ENCODE measurements around the gene AGER. TPM values are rescaled to one million over a fixed set of nuclear protein-coding genes. Genes with fewer than 3 reads are reported as not detected.

The AGER gene
- total and polyA plus RNA-seq, 7 experiments from 2014 or later: 0.47 to 92.2 (median 38.0) TPM; not detected in 1

DNA sequence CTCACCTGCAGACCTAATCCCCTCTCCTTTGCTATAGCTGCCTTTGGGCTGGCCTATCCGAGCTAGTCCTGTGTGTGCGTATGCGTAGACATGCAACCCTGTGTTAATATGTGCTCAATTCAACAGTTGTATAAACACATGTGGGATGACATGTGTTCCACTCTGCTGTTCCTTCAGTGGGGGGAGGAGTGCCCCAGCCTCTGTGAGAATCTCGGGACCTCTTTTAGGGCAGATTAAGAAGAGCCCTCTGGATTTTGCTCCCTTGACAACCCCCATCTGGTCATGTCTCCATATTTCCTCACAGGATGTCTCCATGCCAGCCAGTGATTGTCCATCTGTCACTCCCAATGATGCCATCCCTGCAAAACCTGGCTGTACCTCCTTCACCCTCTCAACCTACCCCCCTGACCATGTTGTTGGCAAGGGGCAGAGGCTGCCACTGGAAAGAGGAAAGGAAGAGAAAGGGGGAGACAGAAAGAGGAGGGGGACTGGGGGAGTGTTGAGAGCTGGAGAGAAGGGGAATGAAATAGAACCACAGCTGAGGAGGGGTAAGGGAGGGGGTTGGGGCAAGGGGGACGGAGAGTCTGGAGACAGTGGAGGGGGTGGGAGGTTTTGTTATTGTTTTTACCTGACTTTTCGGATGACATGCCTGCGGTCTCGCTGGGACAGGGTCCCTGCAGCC, 32.7 kb downstream of the AGER start:
- ChIA-PET POLR2A (interaction anchor here (0.6 to 2.0 kb wide), 6 partner anchors 14 to 192 kb away, joined by 3 to 7 read pairs (median 3); partner anchors contain the start of genes ATF6B, EGFL8, FKBPL and GPSM3), CTCF (interaction anchor here (0.8 kb wide), 1 partner anchor 22 kb away, joined by 3 read pairs; no protein-coding TSS in a partner anchor)
- peak overlapping the region in 8 of 9 donors; percentile 55 to 87 (median 75) for H3K27ac Mint-ChIP-seq
- Histone ChIP-seq H3K27me3 (ENCODE audit: control insufficient read depth in 2 of 2, insufficient read depth in 2 of 2, low read length in 2 of 2) (no peaks in the 10 kb centered on the region), H3K27ac (ENCODE audit: low read depth, low read length) (peak overlapping the region; percentile 62), H3K4me3 (ENCODE audit: low read length) (peak overlapping the region; percentile 48), H3K36me3 (ENCODE audit: control insufficient read depth in 2 of 3, insufficient read depth in 3 of 3, low read length in 3 of 3) (no peaks in the 10 kb centered on the region), H3K9me3 (ENCODE audit: control insufficient read depth in 2 of 3, low read length in 3 of 3) (no peaks in the 10 kb centered on the region), H3K4me1 (ENCODE audit: control insufficient read depth in 2 of 2, insufficient read depth in 2 of 2, low read length in 2 of 2) (peaks cover 10 to 35% of the 10 kb centered on the region in 2 donors)
- H3K36me3 Mint-ChIP-seq: peaks cover 0 to 5% (median 2%) of the 10 kb centered on the region in 5 donors
- H3K9me3 Mint-ChIP-seq: peaks cover 0 to 5% (median 0%) of the 10 kb centered on the region in 11 donors
- H3K4me1 Mint-ChIP-seq: peaks cover 49 to 73% (median 70%) of the 10 kb centered on the region in 7 donors
- ATAC-seq: no peak
- DNase-seq: peak in 5 of 9 donors; percentile 30 to 41 (median 38)
- H3K4me3 Mint-ChIP-seq: peak overlapping the region; percentile 41 to 100 (median 86)
- intact Hi-C loops (cut with micrococcal nuclease): no loop called here
- peaks cover 0 to 57% (median 12%) of the 10 kb centered on the region in 5 donors for H3K27me3 Mint-ChIP-seq

- DNase-seq: no peak
- Histone ChIP-seq H3K4me3 (ENCODE audit: low read length) (no peak overlapping the region), H3K4me1 (ENCODE audit: control insufficient read depth in 2 of 2, insufficient read depth in 2 of 2, low read length in 2 of 2) (peaks cover 6 to 30% of the 10 kb centered on the region in 2 donors), H3K27ac (ENCODE audit: low read depth, low read length) (no peak overlapping the region), H3K36me3 (ENCODE audit: control insufficient read depth in 2 of 3, insufficient read depth in 3 of 3, low read length in 3 of 3) (no peaks in the 10 kb centered on the region), H3K27me3 (ENCODE audit: control insufficient read depth in 2 of 2, insufficient read depth in 2 of 2, low read length in 2 of 2) (no peaks in the 10 kb centered on the region), H3K9me3 (ENCODE audit: control insufficient read depth in 2 of 3, low read length in 3 of 3) (no peaks in the 10 kb centered on the region)
- Mint-ChIP-seq H3K9me3 (peaks cover 0 to 5% (median 0%) of the 10 kb centered on the region in 11 donors), H3K4me1 (peaks cover 47 to 65% (median 62%) of the 10 kb centered on the region in 7 donors), H3K4me3 (peak overlapping the region; percentile 51 to 100 (median 86)), H3K27ac (peak overlapping the region; percentile 33 to 87 (median 67)), H3K27me3 (peaks cover 0 to 62% (median 12%) of the 10 kb centered on the region in 5 donors), H3K36me3 (peaks cover 0 to 5% (median under 1%) of the 10 kb centered on the region in 5 donors)
- ChIA-PET CTCF (no interaction called here), POLR2A (interaction anchor here (0.6 to 2.0 kb wide), 3 partner anchors 41 to 43 kb away, joined by 3 to 7 read pairs (median 3); partner anchors contain the start of gene GPSM3)
- intact Hi-C loops (cut with micrococcal nuclease): loop anchor here in 1 of 2 donors (10.0 kb wide), 1 partner anchor 95 kb away; no protein-coding TSS in a partner anchor
- ATAC-seq: no peak
These were observed 33.9 kb downstream of the AGER start for GRCh38 chr6:32149932-32150870.

DNA sequence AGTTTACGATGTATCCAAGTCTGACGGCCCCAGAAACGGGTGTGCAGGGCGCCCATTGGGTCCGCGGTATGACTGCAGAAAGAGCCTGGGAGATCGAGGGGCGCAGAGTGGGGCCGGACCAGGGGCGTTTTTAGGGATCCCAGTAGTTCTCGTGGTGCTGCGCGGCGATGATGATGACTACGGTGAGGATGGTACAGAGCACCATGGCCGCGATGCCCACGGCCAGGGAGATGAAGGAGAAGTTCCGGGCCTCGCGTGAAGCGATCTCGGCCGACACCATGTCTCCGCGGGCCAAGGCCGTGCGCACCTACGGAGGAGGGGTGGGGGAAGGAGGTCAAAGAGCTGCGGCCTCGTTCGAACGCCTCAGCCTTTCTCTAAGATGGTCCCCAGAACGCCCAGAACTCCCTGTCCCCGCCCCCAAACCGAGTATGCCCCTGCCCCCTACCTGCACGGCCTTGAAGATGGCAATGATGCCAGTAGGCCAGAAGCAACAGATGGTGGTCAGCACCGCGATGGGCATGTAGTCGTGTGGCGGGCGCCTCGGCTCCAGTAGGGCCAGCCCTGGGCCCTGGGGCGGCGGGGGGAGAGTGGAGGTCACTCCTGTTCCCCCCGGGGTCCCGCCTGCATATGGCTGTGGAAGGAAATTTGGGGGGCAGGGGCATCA, 34.8 kb downstream of the AGER start:
- ChIA-PET POLR2A (interaction anchor here (0.6 to 1.0 kb wide), 4 partner anchors 9 to 806 kb away, joined by 3 to 5 read pairs (median 3); no protein-coding TSS in a partner anchor), CTCF (interaction anchor here (1.2 to 1.4 kb wide), 2 partner anchors 45 to 100 kb away, joined by 3 to 5 read pairs; no protein-coding TSS in a partner anchor)
- peak overlapping the region; percentile 30 for H3K4me3 ChIP-seq (ENCODE audit: low read length)
- H3K27me3 ChIP-seq (ENCODE audit: control insufficient read depth in 2 of 2, insufficient read depth in 2 of 2, low read length in 2 of 2): no peaks in the 10 kb centered on the region
- H3K9me3 ChIP-seq (ENCODE audit: control insufficient read depth in 2 of 3, low read length in 3 of 3): no peaks in the 10 kb centered on the region
- peaks cover 0 to 24% of the 10 kb centered on the region in 2 donors for H3K4me1 ChIP-seq (ENCODE audit: control insufficient read depth in 2 of 2, insufficient read depth in 2 of 2, low read length in 2 of 2)
- Mint-ChIP-seq H3K4me1 (peaks cover 37 to 56% (median 52%) of the 10 kb centered on the region in 7 donors), H3K27me3 (peaks cover 0 to 62% (median 12%) of the 10 kb centered on the region in 5 donors), H3K4me3 (peak overlapping the region; percentile 75 to 95 (median 88)), H3K36me3 (peaks cover 0 to 5% (median 0%) of the 10 kb centered on the region in 5 donors), H3K9me3 (peaks cover 0 to 5% (median 0%) of the 10 kb centered on the region in 11 donors), H3K27ac (peak overlapping the region; percentile 46 to 91 (median 85))
- peak; percentile 19 for ATAC-seq
- H3K36me3 ChIP-seq (ENCODE audit: control insufficient read depth in 2 of 3, insufficient read depth in 3 of 3, low read length in 3 of 3): no peaks in the 10 kb centered on the region
- no peak for DNase-seq
- intact Hi-C loops (cut with micrococcal nuclease): loop anchor here in 1 of 2 donors (10.0 kb wide), 1 partner anchor 96 kb away; no protein-coding TSS in a partner anchor
- peak overlapping the region; percentile 47 for H3K27ac ChIP-seq (ENCODE audit: low read depth, low read length)

GRCh38 chr6:32148289-32149091, 35.6 kb downstream of the AGER start:
- Histone ChIP-seq H3K4me1 (ENCODE audit: control insufficient read depth in 2 of 2, insufficient read depth in 2 of 2, low read length in 2 of 2) (peaks cover 0 to 22% of the 10 kb centered on the region in 2 donors), H3K4me3 (ENCODE audit: low read length) (peak overlapping the region; percentile 30), H3K36me3 (ENCODE audit: control insufficient read depth in 2 of 3, insufficient read depth in 3 of 3, low read length in 3 of 3) (no peaks in the 10 kb centered on the region), H3K27me3 (ENCODE audit: control insufficient read depth in 2 of 2, insufficient read depth in 2 of 2, low read length in 2 of 2) (no peaks in the 10 kb centered on the region), H3K9me3 (ENCODE audit: control insufficient read depth in 2 of 3, low read length in 3 of 3) (no peaks in the 10 kb centered on the region), H3K27ac (ENCODE audit: low read depth, low read length) (peak overlapping the region; percentile 47)
- Mint-ChIP-seq H3K27ac (peak overlapping the region; percentile 46 to 91 (median 85)), H3K36me3 (peaks cover 0 to 5% (median 0%) of the 10 kb centered on the region in 5 donors), H3K27me3 (peaks cover 0 to 62% (median 12%) of the 10 kb centered on the region in 5 donors), H3K4me1 (peaks cover 37 to 49% (median 46%) of the 10 kb centered on the region in 7 donors), H3K4me3 (peak overlapping the region; percentile 75 to 91 (median 86)), H3K9me3 (peaks cover 0 to 5% (median 0%) of the 10 kb centered on the region in 11 donors)
- POLR2A ChIA-PET: interaction anchor here (0.6 to 1.0 kb wide), 5 partner anchors 10 to 806 kb away, joined by 3 to 5 read pairs (median 3); no protein-coding TSS in a partner anchor
- intact Hi-C loops (cut with micrococcal nuclease): loop anchor here (1.0 to 10.0 kb wide), 4 partner anchors 18 to 96 kb away; partner anchors contain the start of genes AGPAT1 (in 1 of the 2) and FKBPL (in 1 of the 2)
- ATAC-seq: peak; percentile 91
- DNase-seq: peak; percentile 62 to 82 (median 72)
- CTCF ChIA-PET: interaction anchor here (0.6 to 1.4 kb wide), 3 partner anchors 46 to 201 kb away, joined by 3 to 5 read pairs (median 4); no protein-coding TSS in a partner anchor
